Loucy (cell line): ENCODE data around the gene PSMD13.

ENCODE experiments used
- H2AFZ ChIP-seq: fragments of 200-600 bp; sonication (generic); 2 replicates; pipeline ENCODE4 v1.6.0; 2016; ENCODE audit warnings: antibody characterized with exemption, mild to moderate bottlenecking, low read length, moderate library complexity
- H3F3A ChIP-seq: fragments of 200-600 bp; 2 replicates; pipeline ENCODE4 v1.6.0; 2016; ENCODE audit warnings: antibody characterized with exemption, low read depth, mild to moderate bottlenecking
- H3K27me3 ChIP-seq: fragments of 200-600 bp; sonication (generic); 2 replicates; pipeline ENCODE4 v1.6.1; 2014; ENCODE audit warnings: low read length, mild to moderate bottlenecking; ENCODE audit not compliant: insufficient read depth, poor library complexity, severe bottlenecking
- H3K36me3 ChIP-seq: fragments of 200-600 bp; sonication (generic); 2 replicates; pipeline ENCODE4 v1.6.1; 2016; ENCODE audit warnings: low read length; ENCODE audit not compliant: insufficient read depth
- H3K4me1 ChIP-seq: fragments of 200-600 bp; sonication (generic); 2 replicates; pipeline ENCODE4 v1.5.1; 2014; ENCODE audit warnings: low read length, mild to moderate bottlenecking; ENCODE audit not compliant: insufficient read depth, poor library complexity, severe bottlenecking
- H3K4me2 ChIP-seq: fragments of 200-600 bp; sonication (generic); 2 replicates; pipeline ENCODE4 v1.6.0; 2014; ENCODE audit warnings: antibody characterized with exemption, low read length, low read depth, mild to moderate bottlenecking; ENCODE audit not compliant: poor library complexity, severe bottlenecking
- H3K4me3 ChIP-seq: fragments of 200-600 bp; sonication (generic); 2 replicates; pipeline ENCODE4 v1.5.1; 2014; ENCODE audit warnings: low read length, mild to moderate bottlenecking, mixed read lengths; ENCODE audit not compliant: poor library complexity, severe bottlenecking
- H3K79me2 ChIP-seq: fragments of 200-600 bp; sonication (generic); 2 replicates; pipeline ENCODE4 v1.6.1; 2014; ENCODE audit warnings: low read length; ENCODE audit not compliant: insufficient read depth
- H3K9ac ChIP-seq: fragments of 200-600 bp; sonication (generic); 2 replicates; pipeline ENCODE4 v1.6.0; 2014; ENCODE audit warnings: mild to moderate bottlenecking, low read depth, low read length, moderate library complexity; ENCODE audit not compliant: poor library complexity, severe bottlenecking
- H3K9me2 ChIP-seq: fragments of 200-600 bp; sonication (generic); replicated peaks from 2 replicates; pipeline ENCODE4 v1.6.1; 2016; ENCODE audit warnings: low read depth, low read length, mixed read lengths
- H3K9me3 ChIP-seq: fragments of 200-600 bp; sonication (generic); 2 replicates; pipeline ENCODE4 v1.6.1; 2014; ENCODE audit warnings: mild to moderate bottlenecking, antibody characterized with exemption, low read length, low read depth; ENCODE audit not compliant: insufficient read depth
- H4K20me1 ChIP-seq: fragments of 200-600 bp; sonication (generic); 2 replicates; pipeline ENCODE4 v1.6.0; 2014; ENCODE audit warnings: antibody characterized with exemption, low read length, mild to moderate bottlenecking; ENCODE audit not compliant: insufficient read depth, poor library complexity, severe bottlenecking
- CTCF ChIP-seq: fragments of 200-600 bp; sonication (generic); conservative IDR thresholded peaks from 2 replicates; pipeline ENCODE4 v1.5.1; 2014; ENCODE audit warnings: mild to moderate bottlenecking, antibody characterized with exemption, low read length
- EZH2phosphoT487 ChIP-seq: fragments of 200-600 bp; IDR thresholded peaks from 2 replicates; pipeline ENCODE4 v1.6.1; 2018; ENCODE audit warnings: antibody characterized with exemption, mild to moderate bottlenecking, moderate library complexity, borderline replicate concordance

The PSMD13 gene

GRCh38 chr11:221539-221938 is 15.2 kb upstream of the PSMD13 start:
- Histone ChIP-seq H3K9me3 (no peaks in the 10 kb centered on the region), H3K36me3 (no peaks in the 10 kb centered on the region), H3K4me2 (no peak overlapping the region), H4K20me1 (no peaks in the 10 kb centered on the region), H3K4me1 (peaks cover 25% of the 10 kb centered on the region), H3K27me3 (no peaks in the 10 kb centered on the region), H2AFZ (no peak overlapping the region), H3K79me2 (no peaks in the 10 kb centered on the region), H3F3A (no peaks in the 10 kb centered on the region; the same call in 1 of the 2 replicates), H3K9me2 (no peaks in the 10 kb centered on the region), H3K9ac (no peak overlapping the region), H3K4me3 (no peak overlapping the region)
- TF ChIP-seq CTCF, result no peak
- no peak for TF ChIP-seq EZH2phosphoT487

- H3K4me2 ChIP-seq, result no peak overlapping the region
- H3F3A ChIP-seq, result no peaks in the 10 kb centered on the region; the same call in 1 of the 2 replicates
- no peaks in the 10 kb centered on the region for H3K9me2 ChIP-seq
- peaks cover 25% of the 10 kb centered on the region for H3K4me1 ChIP-seq
- H3K9me3 ChIP-seq, result no peaks in the 10 kb centered on the region
- no peak overlapping the region for H3K9ac ChIP-seq
- no peak for TF ChIP-seq CTCF
- TF ChIP-seq EZH2phosphoT487, result no peak
- H3K27me3 ChIP-seq, result no peaks in the 10 kb centered on the region
- no peaks in the 10 kb centered on the region for H3K79me2 ChIP-seq
- no peaks in the 10 kb centered on the region for H4K20me1 ChIP-seq
- H3K4me3 ChIP-seq, result no peak overlapping the region
- H2AFZ ChIP-seq, result no peak overlapping the region
- no peaks in the 10 kb centered on the region for H3K36me3 ChIP-seq
Measured at GRCh38 chr11:221998-222789, 14.6 kb upstream of the PSMD13 start.

- H3F3A ChIP-seq, result no peaks in the 10 kb centered on the region; the same call in 1 of the 2 replicates
- no peaks in the 10 kb centered on the region for H3K36me3 ChIP-seq
- no peaks in the 10 kb centered on the region for H4K20me1 ChIP-seq
- H3K4me1 ChIP-seq, result peaks cover 25% of the 10 kb centered on the region
- TF ChIP-seq EZH2phosphoT487 (no peak), CTCF (no peak)
- no peak overlapping the region for H3K4me3 ChIP-seq
- H3K4me2 ChIP-seq, result no peak overlapping the region
- H2AFZ ChIP-seq, result no peak overlapping the region
- H3K9ac ChIP-seq, result no peak overlapping the region
- H3K9me3 ChIP-seq, result no peaks in the 10 kb centered on the region
- H3K9me2 ChIP-seq, result no peaks in the 10 kb centered on the region
- H3K27me3 ChIP-seq, result no peaks in the 10 kb centered on the region
- H3K79me2 ChIP-seq, result no peaks in the 10 kb centered on the region; the same call in 1 of the 2 replicates
Measured at GRCh38 chr11:223026-223789, 13.6 kb upstream of the PSMD13 start.
